Measurements from ENCODE around the gene NIPAL1.

The NIPAL1 gene

GRCh38 chr4:48067536-48067935 lies 51.0 kb downstream of the NIPAL1 start:
- no peak for DNase-seq

GRCh38 chr4:48068182-48068581 lies 51.6 kb downstream of the NIPAL1 start:
- no peak for DNase-seq

- no peak for DNase-seq
These were observed 52.5 kb downstream of the NIPAL1 start for GRCh38 chr4:48069026-48069425.

- DNase-seq, result no peak
These were observed 54.6 kb downstream of the NIPAL1 start for GRCh38 chr4:48071191-48071590.

GRCh38 chr4:48073567-48074103 lies 57.1 kb downstream of the NIPAL1 start:
- DNase-seq, result no peak

- no peak for DNase-seq
These were observed 58.1 kb downstream of the NIPAL1 start for GRCh38 chr4:48074657-48075056.

GRCh38 chr4:48078425-48078824 lies 61.9 kb downstream of the NIPAL1 start:
- DNase-seq, result no peak

GRCh38 chr4:48078862-48079655 lies 62.5 kb downstream of the NIPAL1 start:
- DNase-seq, result no peak

GRCh38 chr4:48079972-48080391 lies 63.4 kb downstream of the NIPAL1 start:
- DNase-seq, result no peak

- no peak for DNase-seq
These were observed 64.6 kb downstream of the NIPAL1 start for GRCh38 chr4:48081196-48081595.

GRCh38 chr4:48082956-48083355 lies 66.4 kb downstream of the NIPAL1 start:
- DNase-seq, result no peak

- DNase-seq, result no peak
These were observed 69.4 kb downstream of the NIPAL1 start for GRCh38 chr4:48085821-48086589.
